Gastrocnemius medialis (tissue), 4 donors: ENCODE measurements around the gene PRPF19.

Source experiments
- CTCF ChIP-seq, 5 experiments: fragments of 450-650 bp in 3 of 5; fragments of 200-600 bp in 2 of 5; sonication (generic) in 2 of 5; IDR thresholded peaks in 4 of 5; conservative IDR thresholded peaks in 1 of 5; 1 replicate in 4 of 5; 2 replicates in 1 of 5; pipeline ENCODE4 v1.5.1; 2016 to 2019; ENCODE audit warnings: antibody characterized with exemption in 5 of 5, mild to moderate bottlenecking in 3 of 5, moderate library complexity in 3 of 5
- POLR2A ChIP-seq, 2 donors: fragments of 450-650 bp; IDR thresholded peaks; one replicate each; pipeline ENCODE4 v1.6.1; 2017; ENCODE audit warnings: antibody characterized with exemption in 2 of 2, mild to moderate bottlenecking in 2 of 2, moderate library complexity in 2 of 2

GRCh38 chr11:60926500-60926899 is 20.1 kb upstream of the PRPF19 start:
- no peak for TF ChIP-seq POLR2A (IDR thresholded peaks at IDR 0.05)
- TF ChIP-seq CTCF (IDR thresholded peaks at IDR 0.05 in 4 of 5, conservative IDR thresholded peaks at IDR 0.05 in 1 of 5): no peak
